ENCODE measurements around the gene IMP4.

The IMP4 gene

DNA sequence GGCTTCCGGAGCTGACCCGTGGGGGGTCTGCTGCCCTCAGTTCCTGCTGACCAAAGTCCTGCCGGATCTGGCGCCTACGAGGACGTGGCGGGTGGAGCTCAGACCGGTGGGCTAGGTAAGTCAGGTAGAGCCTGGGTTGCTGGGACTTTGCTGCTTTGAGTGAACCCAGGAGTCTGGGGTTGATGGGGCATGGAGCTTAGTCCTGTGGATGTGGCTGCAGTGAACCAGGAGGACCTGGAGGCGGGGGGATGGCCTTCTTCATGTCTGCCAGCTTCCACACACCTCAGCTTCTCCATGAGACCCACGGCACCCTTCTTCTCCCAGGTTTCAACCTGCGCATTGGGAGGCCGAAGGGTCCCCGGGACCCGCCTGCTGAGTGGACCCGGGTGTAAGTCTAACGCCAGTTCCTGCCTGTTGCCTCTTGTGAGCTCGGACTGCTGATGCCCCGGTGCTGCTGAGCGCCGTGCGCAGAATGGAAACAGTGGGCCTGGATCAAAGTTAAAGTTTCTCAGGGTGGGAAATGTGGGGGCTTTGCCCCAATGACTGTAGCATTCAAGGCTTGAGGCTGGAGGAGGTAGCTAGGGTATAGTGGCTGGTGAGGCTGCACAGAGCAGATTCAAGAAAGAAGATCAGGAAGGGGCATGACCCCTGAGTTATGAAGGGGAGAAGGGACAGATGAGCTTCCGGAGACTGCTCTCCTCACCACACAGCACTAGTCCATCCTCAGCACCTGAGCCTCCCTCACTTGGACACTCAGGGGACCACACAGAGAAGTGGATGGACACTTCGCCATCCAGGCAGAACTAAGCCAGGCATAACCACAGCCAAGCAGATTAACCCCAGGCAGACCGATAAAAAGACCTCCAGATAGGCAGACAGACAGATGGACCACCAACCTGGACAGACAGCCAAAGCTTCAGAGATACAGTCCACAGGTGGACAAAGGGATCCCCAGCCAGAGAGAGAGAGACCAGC lies 30.4 kb downstream of the IMP4 start:
- H3K27me3 ChIP-seq (ENCODE audit: insufficient read depth, low read length) = 0 out of 2 replicates have a peak, but pooled peaks cover 2% of the 10 kb centered on the region
- H3K27ac ChIP-seq (ENCODE audit: low read depth, low read length) = no peak overlapping the region; the same call in 1 of the 2 replicates
- peaks cover 21% of the 10 kb centered on the region for H3K4me1 ChIP-seq (ENCODE audit: insufficient read depth, low read length)
- peaks cover 5% of the 10 kb centered on the region; the same call in 1 of the 2 replicates for H3K36me3 ChIP-seq (ENCODE audit: insufficient read depth, low read length)
- peak overlapping the region; percentile 82 for H3K9ac ChIP-seq (ENCODE audit: low read depth, low read length)
- 62% methylated on average over 24 of the region's 24 CpGs for WGBS
- H3K9me3 ChIP-seq (ENCODE audit: insufficient read depth, low read depth, low read length) = no peaks in the 10 kb centered on the region
- peak overlapping the region; percentile 80 for H3K4me3 ChIP-seq (ENCODE audit: low read length)

DNA sequence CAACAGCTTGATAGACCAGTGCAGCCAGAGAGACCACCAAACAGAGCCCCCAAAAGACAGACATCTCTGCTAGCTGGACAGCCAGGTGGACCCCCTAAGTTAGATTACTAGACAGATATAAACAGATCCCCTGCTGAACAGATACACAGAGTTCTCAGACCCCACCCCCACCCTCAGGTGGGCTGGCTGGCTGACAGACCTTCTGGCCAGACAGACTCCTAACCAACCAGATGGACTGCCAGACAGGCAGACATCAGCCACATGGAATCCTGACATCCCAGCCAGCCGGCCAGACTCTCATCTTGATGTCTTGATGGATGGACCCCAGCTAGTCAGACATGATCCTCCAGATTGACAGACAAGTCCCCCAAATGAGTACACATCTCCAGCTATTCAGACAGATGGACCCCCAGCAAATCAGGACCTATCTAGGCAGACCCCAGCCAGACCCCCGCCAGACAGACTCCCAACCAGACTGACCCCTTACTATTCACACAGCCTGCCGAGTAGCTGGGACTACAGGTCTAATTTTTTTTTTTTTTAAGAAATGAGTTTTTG lies 31.2 kb downstream of the IMP4 start:
- no peak overlapping the region for H3K4me3 ChIP-seq (ENCODE audit: low read length)
- H3K27ac ChIP-seq (ENCODE audit: low read depth, low read length) = no peak overlapping the region
- H3K9me3 ChIP-seq (ENCODE audit: insufficient read depth, low read depth, low read length) = no peaks in the 10 kb centered on the region
- no peak overlapping the region for H3K9ac ChIP-seq (ENCODE audit: low read depth, low read length)
- 88% methylated on average over 2 of the region's 3 CpGs for WGBS
- H3K4me1 ChIP-seq (ENCODE audit: insufficient read depth, low read length) = peaks cover 16% of the 10 kb centered on the region
- H3K27me3 ChIP-seq (ENCODE audit: insufficient read depth, low read length) = 0 out of 2 replicates have a peak, but pooled peaks cover 2% of the 10 kb centered on the region
- peaks cover 5% of the 10 kb centered on the region; the same call in 1 of the 2 replicates for H3K36me3 ChIP-seq (ENCODE audit: insufficient read depth, low read length)

DNA sequence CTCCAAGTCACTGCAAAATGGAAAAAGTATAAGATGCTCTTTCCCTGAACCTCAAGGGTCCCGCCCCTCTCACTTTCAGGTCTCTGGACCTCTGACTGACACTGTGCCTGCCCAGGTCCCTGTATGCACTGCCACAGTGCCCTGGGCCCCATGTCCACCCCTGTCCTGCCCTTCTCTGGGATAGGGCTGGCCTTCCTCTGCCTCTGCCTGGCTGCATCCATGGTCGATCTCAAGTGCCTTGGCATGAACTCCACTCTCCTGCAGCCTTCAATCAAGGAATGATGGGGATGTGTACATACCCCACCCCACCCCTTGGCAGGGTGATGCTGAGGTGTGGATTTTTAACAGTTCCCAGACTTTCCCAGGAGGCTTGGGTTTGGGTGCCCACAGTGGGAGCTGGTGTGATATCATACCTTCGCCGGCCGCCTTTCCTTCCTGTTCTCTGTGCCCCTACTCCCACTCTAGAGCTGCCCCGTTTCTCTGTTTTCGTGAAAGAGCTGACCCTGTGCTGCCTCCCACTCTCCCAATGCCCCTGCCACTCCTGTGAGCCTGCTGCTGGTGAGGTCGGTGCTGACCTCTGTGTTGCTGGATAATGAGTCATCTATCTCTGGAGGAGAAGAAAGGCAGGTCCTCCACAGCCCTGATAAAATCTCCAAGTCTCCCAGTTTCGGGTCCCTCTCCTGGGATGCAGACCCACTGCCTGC lies 32.0 kb downstream of the IMP4 start:
- Histone ChIP-seq H3K9ac (ENCODE audit: low read depth, low read length) (no peak overlapping the region; the same call in 1 of the 2 replicates), H3K36me3 (ENCODE audit: insufficient read depth, low read length) (peaks cover 5% of the 10 kb centered on the region; the same call in 1 of the 2 replicates), H3K4me3 (ENCODE audit: low read length) (no peak overlapping the region), H3K9me3 (ENCODE audit: insufficient read depth, low read depth, low read length) (no peaks in the 10 kb centered on the region), H3K27me3 (ENCODE audit: insufficient read depth, low read length) (0 out of 2 replicates have a peak, but pooled peaks cover 2% of the 10 kb centered on the region), H3K4me1 (ENCODE audit: insufficient read depth, low read length) (peaks cover 8% of the 10 kb centered on the region; the same call in 1 of the 2 replicates), H3K27ac (ENCODE audit: low read depth, low read length) (no peak overlapping the region)
- 90% methylated on average over 8 of the region's 9 CpGs for WGBS

DNA sequence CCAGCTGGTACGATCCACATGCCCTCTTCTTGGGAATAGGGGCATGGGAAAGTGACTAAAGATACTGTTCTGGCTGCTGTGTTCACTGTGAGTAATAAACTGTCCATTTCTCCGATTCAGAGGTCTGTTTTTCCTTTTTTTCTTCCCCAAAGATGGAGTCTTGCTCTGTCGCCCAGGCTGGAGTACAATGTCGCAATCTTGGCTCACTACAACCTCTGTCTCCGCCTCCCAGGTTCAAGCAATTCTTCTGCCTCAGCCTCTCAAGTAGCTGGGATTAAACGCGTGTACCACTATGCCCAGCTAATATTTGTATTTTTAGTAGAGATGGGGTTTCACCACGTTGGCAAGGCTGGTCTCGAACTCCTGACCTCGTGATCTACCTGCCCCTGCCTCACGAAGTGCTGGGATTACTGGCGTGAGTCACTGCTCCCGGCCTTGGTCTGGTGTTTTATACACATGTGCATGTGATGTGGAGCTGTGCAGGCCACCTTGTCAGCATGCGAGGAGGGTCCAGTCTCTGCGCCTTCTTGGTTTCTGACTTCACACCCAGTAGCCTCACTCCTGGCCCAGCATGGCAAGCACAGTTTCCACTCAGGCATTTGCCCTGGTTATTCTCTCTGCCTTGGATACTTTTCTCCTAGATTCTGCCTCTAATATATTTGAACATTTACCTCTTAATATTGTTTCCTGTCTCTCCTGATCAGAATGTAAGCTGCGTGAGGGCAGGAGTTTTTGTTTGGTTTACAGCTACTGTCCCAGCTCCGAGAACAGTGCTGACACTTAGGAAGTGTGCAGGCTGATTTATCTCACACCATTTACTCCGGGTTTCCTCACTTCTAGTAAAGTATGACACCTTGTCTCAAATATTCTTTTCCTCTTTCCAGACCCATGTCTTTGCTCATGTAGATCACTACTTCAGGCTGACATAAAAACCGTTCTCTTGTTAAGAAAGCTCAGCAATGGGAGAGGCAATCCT lies 32.9 kb downstream of the IMP4 start:
- 96% methylated on average over 19 of the region's 19 CpGs for whole genome bisulfite sequencing
- Histone ChIP-seq H3K4me1 (ENCODE audit: insufficient read depth, low read length) (0 out of 2 replicates have a peak, but pooled peaks cover 7% of the 10 kb centered on the region), H3K27me3 (ENCODE audit: insufficient read depth, low read length) (0 out of 2 replicates have a peak, but pooled peaks cover 2% of the 10 kb centered on the region), H3K9ac (ENCODE audit: low read depth, low read length) (no peak overlapping the region; the same call in 1 of the 2 replicates), H3K9me3 (ENCODE audit: insufficient read depth, low read depth, low read length) (no peaks in the 10 kb centered on the region), H3K4me3 (ENCODE audit: low read length) (no peak overlapping the region), H3K36me3 (ENCODE audit: insufficient read depth, low read length) (peaks cover 5% of the 10 kb centered on the region; the same call in 1 of the 2 replicates), H3K27ac (ENCODE audit: low read depth, low read length) (no peak overlapping the region)

DNA sequence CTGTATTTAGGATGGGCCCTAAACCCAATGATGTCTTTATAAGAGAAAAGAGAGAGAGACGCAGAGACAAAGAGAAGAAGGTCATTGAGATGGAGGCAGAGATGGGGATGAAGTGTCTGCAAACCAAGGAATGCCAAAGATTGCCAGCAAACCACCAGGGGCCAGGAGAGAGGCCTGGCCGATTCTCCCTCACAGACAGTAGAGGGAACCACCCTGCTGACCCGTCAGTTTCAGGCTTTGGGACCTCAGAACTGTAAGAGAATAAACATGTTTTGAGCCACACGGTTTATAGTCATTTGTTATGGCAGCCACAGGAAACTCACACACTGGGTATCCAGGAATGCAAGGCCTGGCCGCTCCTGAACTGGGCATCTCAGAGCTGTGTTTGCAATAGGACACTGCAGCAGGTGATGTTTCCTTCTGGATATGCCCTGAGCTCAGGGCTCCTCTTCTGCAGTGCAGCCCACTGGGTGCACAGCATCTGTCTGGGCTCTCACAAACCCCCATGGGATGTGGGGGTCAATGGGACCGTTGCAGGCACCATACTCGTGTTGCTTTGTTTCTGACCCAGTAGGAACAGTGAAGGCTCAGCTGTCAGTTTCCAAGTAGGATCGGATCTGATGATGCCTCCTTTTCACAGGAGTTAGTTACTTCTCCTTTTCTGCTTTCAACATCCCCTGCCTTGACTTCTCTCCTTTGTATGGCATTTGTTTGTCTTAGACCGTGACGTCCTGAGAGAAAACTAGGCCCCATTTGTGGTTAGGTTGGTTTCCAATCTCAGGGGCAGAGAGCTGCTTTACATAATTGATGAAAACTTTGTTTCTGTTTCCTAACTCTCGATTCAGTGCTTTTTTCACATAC lies 34.0 kb downstream of the IMP4 start:
- Histone ChIP-seq H3K27ac (ENCODE audit: low read depth, low read length) (no peak overlapping the region), H3K9ac (ENCODE audit: low read depth, low read length) (no peak overlapping the region), H3K27me3 (ENCODE audit: insufficient read depth, low read length) (no peaks in the 10 kb centered on the region), H3K9me3 (ENCODE audit: insufficient read depth, low read depth, low read length) (no peaks in the 10 kb centered on the region), H3K4me1 (ENCODE audit: insufficient read depth, low read length) (0 out of 2 replicates have a peak, but pooled peaks cover 2% of the 10 kb centered on the region), H3K36me3 (ENCODE audit: insufficient read depth, low read length) (peaks cover 5% of the 10 kb centered on the region; the same call in 1 of the 2 replicates), H3K4me3 (ENCODE audit: low read length) (no peak overlapping the region)
- 86% methylated on average over 9 of the region's 11 CpGs for WGBS

DNA sequence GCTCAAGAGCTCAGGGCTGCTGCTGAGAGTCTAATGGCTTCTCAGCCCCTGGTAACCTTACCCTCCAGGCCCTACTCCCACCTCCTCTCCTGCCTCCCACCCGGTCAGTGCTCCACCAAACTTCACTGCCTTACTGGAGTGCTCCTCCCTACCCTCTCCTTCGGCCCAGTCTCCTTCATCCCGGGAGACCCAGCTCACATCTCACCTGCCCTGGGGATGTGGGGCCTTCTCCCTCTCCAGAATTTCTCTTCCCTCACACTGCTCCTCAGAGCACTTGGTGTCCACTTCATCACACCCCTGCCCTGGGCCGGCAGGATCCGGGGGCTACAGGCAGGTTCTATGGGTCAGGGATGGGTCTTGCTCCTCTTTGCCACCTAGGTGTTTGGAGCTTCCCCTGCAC lies 34.8 kb downstream of the IMP4 start:
- no peaks in the 10 kb centered on the region for H3K4me1 ChIP-seq (ENCODE audit: insufficient read depth, low read length)
- no peaks in the 10 kb centered on the region for H3K27me3 ChIP-seq (ENCODE audit: insufficient read depth, low read length)
- H3K27ac ChIP-seq (ENCODE audit: low read depth, low read length) = no peak overlapping the region
- 90% methylated on average over 5 of the region's 5 CpGs for WGBS
- H3K4me3 ChIP-seq (ENCODE audit: low read length) = no peak overlapping the region
- H3K36me3 ChIP-seq (ENCODE audit: insufficient read depth, low read length) = peaks cover 5% of the 10 kb centered on the region; the same call in 1 of the 2 replicates
- no peak overlapping the region for H3K9ac ChIP-seq (ENCODE audit: low read depth, low read length)
- H3K9me3 ChIP-seq (ENCODE audit: insufficient read depth, low read depth, low read length) = no peaks in the 10 kb centered on the region

DNA sequence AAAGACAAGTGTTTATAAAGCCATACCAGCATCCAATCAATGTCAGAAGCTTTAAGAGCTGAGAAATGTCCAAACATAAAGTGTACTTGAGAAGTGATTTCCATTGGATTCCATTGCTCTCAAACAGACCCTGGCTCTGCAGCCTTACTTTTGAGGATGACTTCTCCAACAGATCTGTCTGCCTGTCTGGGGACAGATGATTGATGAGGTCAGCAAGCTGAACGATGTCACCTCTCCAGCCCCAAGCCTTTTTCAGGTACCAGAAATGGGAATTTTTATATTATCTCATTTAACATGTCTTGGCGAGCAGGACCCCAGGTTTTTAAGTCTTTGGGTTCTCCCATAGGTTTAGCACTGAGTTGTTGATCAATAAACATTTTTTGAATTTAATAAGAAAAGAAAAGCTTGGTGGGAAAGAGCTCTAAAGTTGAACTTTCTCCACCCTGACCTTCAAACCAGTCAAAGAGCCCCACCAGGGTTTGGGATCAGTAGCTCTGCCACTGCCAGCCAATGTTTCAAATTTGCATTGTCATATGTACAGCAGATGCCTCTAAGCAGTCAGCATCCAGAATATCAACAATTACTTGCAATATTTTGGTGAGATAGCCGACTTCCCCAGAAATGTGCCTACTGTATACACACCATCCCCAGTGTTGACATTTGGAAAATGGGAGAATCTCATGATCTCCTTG lies 35.7 kb downstream of the IMP4 start:
- H3K27ac ChIP-seq (ENCODE audit: low read depth, low read length) = no peak overlapping the region
- no peaks in the 10 kb centered on the region for H3K9me3 ChIP-seq (ENCODE audit: insufficient read depth, low read depth, low read length)
- no peak overlapping the region for H3K4me3 ChIP-seq (ENCODE audit: low read length)
- H3K27me3 ChIP-seq (ENCODE audit: insufficient read depth, low read length) = no peaks in the 10 kb centered on the region
- 94% methylated on average over 2 of the region's 3 CpGs for WGBS
- peaks cover 5% of the 10 kb centered on the region; the same call in 1 of the 2 replicates for H3K36me3 ChIP-seq (ENCODE audit: insufficient read depth, low read length)
- H3K9ac ChIP-seq (ENCODE audit: low read depth, low read length) = no peak overlapping the region
- no peaks in the 10 kb centered on the region for H3K4me1 ChIP-seq (ENCODE audit: insufficient read depth, low read length)

DNA sequence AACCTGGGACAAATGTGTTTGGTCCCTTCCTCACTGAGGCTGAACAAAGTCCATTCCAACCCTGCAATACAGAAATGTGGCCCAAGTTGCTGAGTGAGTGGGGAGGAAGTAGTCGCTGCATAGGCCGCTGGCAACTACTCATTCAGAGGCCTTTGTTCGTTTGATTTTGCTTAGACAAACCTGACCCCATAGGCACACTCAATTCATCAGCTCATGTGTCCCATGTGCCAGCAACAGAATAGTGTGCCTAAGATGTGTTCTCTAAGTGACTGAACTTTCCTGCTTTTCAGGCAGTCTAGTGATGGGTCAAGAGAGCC lies 36.2 kb downstream of the IMP4 start:
- Histone ChIP-seq H3K9ac (ENCODE audit: low read depth, low read length) (no peak overlapping the region), H3K4me1 (ENCODE audit: insufficient read depth, low read length) (no peaks in the 10 kb centered on the region), H3K27ac (ENCODE audit: low read depth, low read length) (no peak overlapping the region), H3K9me3 (ENCODE audit: insufficient read depth, low read depth, low read length) (no peaks in the 10 kb centered on the region), H3K27me3 (ENCODE audit: insufficient read depth, low read length) (no peaks in the 10 kb centered on the region), H3K36me3 (ENCODE audit: insufficient read depth, low read length) (peaks cover 5% of the 10 kb centered on the region; the same call in 1 of the 2 replicates), H3K4me3 (ENCODE audit: low read length) (no peak overlapping the region)
- 88% methylated on average over 3 of the region's 3 CpGs for WGBS
